Ammon's horn (tissue), 1 donor: Measurements from ENCODE around the gene RAB27B.
"Not testable (repeated sequence)": the region's sequence is repeated elsewhere in the genome, so short reads cannot be mapped to it uniquely, and the experiment has no call there.

ENCODE experiments used
- DNase-seq: peaks from one replicate; pipeline ENCODE4 v3.0.0-alpha.2; 2016; ENCODE audit warnings: low spot score

RAB27B gene, protein sequence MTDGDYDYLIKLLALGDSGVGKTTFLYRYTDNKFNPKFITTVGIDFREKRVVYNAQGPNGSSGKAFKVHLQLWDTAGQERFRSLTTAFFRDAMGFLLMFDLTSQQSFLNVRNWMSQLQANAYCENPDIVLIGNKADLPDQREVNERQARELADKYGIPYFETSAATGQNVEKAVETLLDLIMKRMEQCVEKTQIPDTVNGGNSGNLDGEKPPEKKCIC

DNA sequence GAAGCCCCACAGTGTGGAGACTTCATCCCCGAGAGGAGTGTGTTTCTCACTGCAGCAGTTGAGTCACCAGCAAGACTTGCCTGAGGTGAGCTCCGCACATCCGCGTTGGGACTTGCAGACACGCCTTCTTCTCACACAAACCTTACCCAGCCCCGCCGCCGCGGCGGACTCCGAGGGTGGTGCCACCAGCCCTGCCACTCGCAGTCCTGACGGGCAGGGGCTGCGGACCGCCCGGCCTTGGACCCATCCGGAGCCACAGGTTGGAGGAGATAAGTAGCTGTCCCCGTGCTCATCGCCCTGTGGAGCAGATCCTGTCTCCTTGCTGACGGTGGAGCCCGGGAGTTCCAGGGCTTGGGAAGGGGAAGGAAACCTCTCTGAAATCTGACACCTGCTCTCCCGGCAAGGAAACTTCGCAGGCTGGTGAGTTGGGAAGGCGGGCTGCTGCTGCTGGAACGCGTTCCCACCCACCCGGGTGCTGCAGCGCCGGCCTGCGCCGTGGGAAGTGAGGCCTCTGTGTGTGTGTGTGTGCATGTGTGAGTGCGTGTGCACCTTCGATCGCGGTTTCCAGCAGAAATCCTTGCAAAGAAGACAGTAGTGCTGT is at the start of gene RAB27B:
Gene RAB27B, plus strand, starts transcription at position 197 of the 601 bp plus-strand sequence. CDS start 49,109 bp downstream, outside the sequence.
- DNase-seq = peak; percentile 36

DNA sequence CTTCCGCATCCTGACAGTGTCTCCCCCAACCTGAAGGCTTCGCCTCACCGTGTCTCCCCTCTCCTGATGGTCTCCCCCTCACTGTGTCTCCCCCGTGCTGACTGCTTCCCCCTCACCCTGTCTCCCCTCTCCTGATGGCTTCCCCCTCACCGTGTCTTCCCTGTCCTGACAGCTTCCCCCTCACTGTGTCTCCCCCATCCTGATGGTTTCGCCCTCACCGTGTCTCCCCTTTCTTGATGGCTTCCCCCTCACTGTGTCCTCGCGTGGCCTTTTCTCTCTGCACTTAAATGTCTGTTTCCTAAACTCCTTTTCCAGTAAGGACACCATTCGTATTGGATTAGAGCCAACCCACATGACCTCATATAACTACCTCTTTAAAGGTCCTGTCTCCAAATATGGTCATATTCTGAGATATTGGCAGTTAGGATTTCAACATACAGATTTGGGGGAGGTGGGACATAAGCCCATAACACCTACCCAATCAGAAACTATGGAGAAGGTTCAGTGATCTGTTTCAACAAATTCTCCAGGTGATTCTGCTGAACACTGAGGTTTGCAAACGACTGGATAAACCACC is 47.9 kb upstream of the RAB27B start:
- no peak for DNase-seq

DNA sequence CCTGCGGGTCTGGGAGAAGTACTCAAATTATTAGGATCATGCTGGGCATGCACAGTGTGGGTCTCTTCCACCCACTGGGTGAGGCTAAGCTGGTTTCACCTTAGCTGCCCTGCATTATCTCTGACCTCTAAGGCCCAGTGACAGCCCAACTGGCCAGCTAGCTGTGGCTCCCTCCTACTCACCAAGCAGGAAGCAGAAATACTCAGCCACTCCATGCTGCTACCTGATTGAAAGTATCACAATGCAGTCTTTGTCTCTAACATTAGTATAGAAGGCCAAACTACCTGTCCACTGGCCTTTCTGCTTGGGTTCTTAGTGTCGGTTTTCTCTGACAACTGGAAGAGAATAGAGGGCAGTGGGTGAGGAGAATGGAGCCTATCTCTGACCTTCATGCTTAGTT is 47.3 kb upstream of the RAB27B start:
- no peak for DNase-seq

DNA sequence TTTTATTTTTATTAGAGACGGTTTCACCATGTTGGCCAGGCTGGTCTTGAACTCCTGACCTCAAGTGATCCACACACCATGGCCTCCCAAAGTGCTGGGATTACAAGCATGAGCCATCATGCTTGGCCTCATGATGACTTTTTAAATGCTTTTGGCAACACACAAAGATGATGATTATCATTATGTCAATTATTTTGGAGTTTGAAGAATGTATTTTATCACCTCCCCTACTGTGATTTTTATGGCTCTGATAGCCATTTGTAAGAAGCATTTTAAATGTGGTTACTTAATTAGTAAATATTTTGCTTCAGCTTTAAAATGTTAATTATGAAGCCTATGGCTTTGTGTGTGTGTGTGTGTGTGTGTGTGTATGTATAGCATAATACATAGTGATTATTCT is 45.1 kb upstream of the RAB27B start:
- no peak for DNase-seq

DNA sequence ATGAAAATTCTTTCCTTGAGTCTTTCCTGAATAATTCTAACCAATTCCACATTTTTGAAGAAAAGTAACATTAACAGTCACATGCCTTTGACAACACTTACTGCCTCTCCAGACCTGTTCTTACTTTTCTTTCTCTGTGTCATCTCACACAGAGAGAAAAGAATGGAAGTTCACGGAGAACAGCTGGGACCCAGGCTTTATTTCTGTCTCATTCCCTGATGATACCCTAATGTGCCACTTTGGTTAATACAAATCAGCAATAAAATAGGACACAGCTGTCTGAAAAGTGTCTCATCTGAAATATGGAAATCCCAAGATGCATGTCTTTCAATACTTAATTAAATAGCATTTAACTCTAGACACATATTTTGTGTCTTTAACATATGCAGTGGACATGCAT is 42.1 kb upstream of the RAB27B start:
- DNase-seq = no peak

DNA sequence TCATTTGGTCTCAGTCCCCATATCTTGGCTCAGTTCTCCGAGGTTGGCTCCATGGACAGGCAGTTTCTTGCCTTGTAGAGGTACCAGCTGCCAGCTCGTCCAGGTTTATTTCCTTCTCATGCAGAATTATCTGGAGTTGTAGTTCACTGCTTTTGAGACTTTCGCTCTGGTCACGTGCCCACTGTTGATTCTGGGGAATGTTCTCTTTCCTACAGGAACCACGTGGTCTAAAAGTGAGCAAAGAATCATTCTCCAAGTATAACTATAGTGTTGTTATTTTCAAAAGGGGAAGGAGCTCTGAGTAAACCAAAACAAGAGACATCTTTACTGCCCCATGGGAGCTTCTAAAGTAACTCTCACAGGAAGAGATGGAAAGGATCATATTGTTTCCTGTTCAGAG is 41.2 kb upstream of the RAB27B start:
- DNase-seq = no peak

DNA sequence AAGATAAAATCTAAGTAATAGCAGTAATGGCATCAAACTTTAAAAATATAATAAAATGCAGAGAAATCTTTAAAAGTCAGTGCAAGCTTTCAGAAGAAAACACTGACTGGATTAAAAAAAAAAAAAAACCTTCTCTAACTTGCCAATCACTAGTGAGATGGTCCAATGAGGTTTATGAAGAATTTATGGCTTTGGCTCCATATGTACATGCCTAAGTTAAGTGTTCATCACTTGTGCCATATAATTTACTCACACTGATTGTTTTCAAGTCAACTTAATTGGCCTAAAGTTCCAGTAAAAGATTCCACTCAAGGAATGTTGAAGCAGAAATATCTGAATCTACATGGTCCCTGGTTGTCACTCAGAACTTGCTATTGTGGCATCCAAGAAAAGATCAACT is 40.7 kb upstream of the RAB27B start:
- no peak for DNase-seq

DNA sequence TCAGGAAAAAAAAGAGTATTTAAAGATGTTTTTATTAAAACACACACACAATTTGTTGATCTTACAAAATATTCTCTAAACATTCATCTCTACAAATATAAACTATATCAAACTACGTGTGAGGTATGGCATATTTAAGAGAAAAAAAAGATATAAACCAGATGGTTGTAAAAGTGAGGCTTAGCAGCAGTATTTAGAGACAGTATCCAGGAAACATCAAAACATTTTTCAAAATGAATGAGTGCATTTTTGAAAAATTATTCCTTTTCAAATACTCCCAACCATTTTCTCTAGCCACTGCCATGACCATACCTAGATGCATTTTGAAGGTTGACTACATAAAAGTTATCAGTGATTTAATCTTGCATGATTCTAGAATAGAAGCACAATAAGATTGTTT is 38.2 kb upstream of the RAB27B start:
- DNase-seq = no peak

DNA sequence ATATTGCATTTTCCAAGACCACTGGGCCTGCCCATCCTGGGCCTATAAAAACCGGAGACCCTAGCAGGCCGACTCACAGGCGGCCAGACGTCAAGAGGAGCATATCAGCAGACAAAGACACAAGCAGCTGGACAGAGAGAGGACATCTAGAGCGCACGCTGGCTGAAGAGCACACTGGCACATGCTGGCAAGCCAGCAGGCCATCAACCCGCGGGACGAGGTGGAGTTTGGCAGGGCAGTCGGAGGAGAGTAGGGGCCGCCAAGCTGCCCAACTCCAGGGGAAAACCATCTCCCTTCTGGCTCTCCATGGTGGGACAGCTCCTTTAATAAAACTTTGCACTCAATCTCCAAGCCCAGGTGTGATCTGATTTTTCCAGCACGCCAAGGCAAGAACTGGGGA is 36.6 kb upstream of the RAB27B start:
- no peak for DNase-seq

DNA sequence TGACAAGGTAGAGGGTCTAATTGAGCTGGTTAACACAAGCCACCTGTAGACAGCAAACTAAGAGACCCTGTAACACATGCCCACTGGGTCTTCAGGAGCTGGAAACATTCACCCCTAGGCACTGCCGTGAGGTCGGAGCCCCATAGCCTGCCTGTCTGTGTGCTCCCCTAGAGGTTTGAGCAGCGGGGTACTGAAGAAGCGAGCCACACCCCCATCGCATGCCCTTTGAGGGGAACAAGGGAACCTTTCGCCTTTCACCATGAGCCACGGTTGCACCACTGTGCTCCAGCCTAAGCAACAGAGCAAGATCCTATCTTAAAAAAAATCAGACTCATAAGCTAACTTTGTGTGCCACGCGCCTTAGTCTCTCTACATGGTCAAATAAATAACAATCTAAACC is 36.2 kb upstream of the RAB27B start:
- DNase-seq = no peak

DNA sequence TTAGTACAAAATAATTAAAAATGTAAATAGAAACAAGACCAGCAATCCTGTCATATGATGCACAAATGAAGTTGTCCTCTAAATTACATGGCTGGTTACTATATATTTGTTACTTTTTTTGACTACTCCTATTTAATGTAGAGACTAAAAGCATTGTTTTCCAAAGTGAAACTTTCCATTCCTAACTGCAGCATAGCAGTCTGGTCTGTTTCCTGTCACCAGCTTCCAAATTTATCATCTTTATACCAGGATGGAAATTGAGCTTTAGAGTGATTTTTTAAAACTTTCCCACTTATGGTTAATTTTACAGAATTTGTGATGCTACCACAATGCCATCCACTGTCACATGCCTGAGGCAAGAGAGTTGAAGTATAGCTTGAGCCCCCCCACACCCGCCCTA is 33.5 kb upstream of the RAB27B start:
- no peak for DNase-seq

DNA sequence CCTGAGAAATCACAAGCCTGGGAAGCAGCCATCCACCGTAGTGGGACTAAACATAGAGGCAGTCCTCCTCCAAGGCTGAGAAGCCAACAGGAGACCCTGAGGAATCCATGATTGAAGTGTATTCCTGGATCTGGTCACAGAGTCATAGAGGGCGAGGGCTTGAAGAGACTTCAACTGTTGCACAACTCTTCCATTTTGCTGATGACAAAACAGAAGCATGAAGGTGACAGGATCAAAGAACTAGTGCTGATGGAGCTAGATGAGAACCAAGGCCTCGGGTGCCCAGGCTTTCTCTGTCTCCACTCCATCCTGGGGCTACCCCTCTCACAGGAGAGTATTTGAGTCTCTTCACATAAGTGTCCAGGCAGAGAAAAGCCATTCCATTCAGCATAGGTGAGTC is 30.1 kb upstream of the RAB27B start:
- no peak for DNase-seq

DNA sequence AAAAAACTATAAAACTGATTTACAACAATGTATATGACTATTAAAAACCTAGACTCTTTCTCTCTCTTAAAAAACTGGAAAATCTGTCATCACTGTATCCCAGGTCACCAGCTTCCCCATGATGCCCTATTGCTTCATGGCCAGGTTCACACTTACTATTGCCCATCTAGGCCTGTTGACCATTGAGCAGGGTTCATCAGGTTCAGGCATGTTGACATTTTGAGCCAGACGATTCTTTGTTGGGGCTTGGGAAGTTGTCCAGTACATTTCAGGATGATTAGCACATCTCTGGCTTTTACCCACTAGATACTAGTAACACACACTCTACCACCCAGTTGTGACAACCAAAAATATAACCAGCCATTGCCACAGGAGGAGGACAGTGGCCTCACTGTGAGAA is 26.9 kb upstream of the RAB27B start:
- no peak for DNase-seq

DNA sequence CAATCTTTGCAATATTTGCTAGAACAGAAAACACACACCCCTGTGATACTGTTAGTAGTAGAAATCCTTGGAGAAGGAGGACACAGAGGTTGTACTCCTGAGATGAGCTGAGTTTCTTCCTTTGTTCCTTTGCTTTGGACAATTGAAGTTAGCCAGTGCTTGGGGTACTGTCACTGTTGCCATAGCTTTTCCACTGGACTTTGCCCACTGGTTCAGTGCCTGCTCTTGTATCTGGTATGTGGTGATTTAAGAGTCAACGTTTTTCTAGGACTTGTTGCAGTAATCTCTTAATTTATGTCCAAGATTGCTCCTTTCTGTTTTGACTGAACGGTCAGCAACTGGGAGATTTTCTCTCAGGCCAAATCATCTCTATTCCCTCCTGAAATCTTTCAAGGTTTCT is 26.1 kb upstream of the RAB27B start:
- no peak for DNase-seq

DNA sequence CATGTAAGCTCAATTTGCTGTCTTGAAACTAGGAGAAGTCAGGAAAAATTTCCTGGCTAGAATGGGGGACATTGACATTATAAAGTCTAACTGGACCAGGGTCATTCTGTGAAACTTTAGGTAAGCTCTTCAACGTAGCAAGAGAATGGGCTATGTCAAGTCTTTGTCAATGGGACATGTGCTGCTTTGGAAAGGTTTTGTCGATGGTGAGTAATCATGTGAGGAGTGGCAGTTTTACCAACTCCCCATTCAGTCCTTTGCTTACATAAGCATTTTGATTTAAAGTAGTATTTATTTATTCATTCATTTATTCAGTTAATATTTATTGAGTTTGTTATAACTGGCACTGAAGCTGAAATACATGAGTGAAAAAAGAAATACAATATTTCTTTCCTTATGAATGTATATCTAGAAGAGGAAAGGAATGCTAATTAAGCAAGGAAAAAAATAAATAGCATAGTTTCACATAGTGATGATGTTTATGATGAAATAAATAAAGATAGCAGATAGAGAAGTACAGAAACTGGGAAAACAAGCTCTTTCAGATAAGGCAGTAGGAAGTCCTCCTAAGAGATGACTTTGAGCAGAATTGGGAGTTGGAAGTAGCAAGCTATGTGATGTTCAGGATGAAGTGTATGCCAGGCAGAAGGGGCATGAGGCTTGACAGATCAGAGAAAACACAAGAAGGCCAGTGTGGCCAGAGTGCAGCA is 25.4 kb upstream of the RAB27B start:
- no peak for DNase-seq

DNA sequence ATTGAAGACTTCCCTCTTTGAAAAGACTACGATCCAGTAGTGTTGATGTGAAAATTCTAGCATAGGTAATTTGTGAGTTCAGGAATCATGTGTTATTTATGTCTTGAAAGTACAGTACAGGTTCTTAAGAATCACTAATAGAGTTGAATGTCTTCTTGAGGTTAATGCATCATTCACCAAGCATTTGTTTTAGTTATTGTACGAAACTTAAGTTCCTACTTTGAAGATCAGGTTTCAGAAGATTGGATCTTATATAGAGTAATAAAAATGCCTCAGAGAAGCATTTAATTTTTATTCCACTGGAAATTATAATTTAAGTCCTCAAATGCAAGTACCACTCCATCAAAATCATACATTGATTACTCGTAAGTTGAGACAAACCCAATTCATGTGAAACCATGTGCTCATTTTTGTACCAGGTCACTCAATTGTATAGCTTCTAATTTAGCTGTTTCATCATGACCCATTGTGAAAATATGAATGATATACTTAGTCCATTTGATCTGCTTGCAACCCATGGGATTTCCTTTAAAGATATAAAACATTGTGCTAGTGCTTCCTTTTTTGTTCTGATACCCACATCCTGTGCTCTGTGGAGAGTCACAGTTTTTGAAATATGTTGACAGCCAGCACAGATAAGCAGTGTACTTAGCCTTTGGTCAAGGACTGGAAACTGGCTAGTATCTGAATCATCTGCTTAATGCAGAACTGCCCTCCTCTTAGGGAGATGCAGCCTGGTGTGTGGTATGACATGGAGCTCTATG is 22.5 kb upstream of the RAB27B start:
- no peak for DNase-seq

DNA sequence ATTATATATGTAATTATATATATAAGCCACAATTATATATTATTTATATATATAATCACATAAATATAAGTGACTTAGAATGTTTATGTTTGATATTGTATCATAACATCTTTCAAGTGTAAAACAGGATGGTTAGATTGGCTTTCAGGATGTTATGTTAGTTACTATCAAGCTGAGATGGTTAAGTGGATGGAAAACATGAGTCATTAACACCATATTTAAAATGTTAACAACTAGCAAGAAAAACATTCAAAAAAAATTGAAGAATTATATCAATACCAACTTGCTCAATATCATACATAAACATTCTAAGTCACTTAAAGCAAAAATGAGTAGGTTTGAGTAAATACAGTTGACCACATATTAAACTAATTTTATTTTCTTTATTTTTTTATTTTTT is 21.8 kb upstream of the RAB27B start:
- DNase-seq = no peak

DNA sequence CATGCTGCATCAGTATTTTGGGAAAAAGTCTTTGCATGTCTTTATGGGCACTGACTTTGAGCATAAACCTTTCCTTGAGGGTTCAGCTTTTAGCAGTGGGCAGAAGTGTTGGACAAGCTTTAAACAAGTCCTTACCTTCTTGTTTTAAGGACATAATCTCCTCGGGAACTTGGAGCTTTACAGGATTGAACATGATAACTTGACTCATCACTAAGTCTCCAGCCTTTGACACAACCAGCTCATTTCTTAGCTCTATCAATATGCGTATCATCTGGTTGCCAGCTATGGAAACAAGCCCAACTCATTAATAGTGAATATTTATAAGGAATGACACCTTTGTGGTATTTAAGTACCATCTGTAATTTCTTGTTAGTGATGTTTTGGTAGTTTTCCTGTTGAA is 21.0 kb upstream of the RAB27B start:
- DNase-seq = no peak

DNA sequence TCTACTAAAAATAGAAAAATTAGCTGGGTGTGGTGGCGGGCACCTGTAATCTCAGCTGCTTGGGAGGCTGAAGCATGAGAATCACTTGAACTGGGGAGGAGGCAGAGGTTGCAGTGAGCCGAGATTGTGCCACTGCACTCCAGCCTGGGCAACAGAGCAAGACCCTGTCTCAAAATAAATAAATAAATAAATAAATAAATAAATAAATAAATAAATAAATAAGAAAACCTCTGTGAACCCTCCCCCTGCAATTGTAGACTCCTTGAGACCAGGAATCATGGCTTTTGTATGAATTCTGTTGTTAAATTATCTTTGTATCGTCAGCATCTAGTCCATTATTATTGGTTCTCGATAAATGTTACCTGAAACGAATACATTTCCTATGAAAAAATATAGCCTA is 17.6 kb upstream of the RAB27B start:
- not testable (repeated sequence) for DNase-seq

DNA sequence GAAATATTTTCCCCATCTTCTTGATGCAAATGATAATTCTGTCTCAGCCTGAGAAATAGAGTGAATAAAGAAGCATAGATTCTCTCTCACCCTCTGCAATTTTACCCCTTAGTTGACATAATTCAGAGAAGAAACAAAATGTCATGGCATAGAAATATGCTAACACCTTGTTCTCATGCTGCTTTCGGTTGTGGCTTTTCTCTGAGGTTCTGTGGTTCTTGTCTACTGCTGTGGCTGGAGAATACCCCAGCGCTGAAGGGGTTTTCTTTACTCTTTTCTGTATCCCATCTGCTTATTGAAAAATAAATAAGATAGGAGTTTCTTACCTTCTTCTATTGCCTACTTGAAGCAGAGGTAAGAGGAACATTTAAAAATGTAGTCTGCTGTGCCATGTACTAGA is 15.4 kb upstream of the RAB27B start:
- DNase-seq = no peak

DNA sequence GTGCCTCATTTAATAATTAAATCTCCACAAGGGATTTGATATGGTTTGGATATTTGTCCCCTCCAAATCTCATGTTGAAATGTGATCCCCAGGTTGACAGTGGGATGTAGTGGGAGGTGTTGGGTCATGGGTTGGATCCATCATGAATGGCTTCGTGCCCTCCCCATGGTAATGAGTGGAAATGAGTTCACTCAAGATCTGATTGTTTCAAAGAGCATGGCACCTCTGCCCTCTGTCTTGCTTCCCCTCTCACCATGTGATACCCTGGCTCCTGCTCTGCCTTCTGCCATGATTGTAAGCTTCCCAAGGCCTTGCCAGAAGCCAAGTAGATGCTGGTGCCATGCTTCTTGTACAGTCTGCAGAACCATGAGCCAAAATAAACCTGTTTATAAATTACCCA is 15.0 kb upstream of the RAB27B start:
- no peak for DNase-seq

DNA sequence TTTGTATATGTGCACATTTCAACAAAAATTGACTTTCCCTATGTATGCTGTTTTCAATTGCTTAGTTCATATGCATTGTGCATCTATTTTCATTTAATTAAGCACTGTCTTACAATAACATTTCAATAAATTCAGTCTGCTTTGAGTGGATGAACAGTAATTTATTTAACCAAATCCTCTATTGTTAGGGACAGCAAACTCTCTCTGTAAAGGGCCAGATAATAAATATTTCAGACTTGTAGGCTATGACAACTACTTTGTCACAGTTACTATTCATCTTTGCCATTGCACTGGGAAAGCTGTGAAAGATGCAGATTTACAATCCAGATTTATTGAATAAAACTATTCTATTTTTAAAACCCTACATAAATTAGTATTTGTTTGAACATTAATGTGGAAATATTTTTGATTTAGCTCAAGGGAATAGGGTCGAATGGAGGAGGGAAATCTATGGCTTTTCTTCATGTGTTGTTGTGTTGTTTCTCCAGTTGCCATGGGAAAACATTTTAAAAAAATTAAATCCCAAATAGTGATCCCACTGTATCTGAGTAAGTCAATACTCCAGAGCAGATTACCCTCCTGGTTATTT is 14.2 kb upstream of the RAB27B start:
- DNase-seq = no peak
